RKO (cell line): ENCODE measurements around the gene ATP7A.
"Not testable (repeated sequence)": the region's sequence is repeated elsewhere in the genome, so short reads cannot be mapped to it uniquely, and the experiment has no call there.

Source experiments
- DNase-seq: peaks from one replicate; pipeline ENCODE4 v3.0.0-alpha.2; 2016; ENCODE audit warnings: low spot score

Gene ATP7A

DNA sequence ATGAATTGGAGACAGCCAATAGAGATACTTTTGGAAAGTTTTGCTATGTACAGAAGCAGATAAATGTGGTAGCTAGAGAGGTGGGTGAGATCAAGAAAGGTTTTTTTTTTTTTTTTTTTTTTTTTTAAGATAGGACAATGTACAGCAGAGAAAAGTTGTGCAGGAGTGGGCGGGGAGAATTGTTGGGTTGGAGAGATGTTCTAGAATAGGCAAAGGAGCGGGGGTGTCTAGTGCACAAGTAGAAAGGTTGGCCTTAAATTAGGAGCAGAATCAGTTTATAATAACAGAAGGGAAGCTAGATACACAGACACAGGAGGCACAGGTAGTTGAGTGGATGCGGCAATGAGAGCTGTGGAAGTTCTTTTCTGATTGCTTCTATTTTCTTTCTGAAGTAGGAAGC lies 127.4 kb downstream of the ATP7A start:
- DNase-seq: no peak

DNA sequence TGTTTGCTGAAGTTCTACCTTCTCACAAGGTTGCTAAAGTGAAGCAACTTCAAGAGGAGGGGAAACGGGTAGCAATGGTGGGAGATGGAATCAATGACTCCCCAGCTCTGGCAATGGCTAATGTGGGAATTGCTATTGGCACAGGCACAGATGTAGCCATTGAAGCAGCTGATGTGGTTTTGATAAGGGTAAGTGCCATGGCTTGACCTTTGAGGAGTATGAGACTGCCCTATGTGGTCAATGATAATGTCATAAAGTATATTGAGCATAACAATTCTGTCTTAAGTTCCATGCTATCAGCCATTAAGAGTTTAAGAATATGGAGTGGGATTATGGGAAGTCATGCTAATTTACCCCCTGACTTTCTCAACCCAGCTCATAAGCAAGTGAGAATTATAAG lies 132.1 kb downstream of the ATP7A start:
- no peak for DNase-seq

DNA sequence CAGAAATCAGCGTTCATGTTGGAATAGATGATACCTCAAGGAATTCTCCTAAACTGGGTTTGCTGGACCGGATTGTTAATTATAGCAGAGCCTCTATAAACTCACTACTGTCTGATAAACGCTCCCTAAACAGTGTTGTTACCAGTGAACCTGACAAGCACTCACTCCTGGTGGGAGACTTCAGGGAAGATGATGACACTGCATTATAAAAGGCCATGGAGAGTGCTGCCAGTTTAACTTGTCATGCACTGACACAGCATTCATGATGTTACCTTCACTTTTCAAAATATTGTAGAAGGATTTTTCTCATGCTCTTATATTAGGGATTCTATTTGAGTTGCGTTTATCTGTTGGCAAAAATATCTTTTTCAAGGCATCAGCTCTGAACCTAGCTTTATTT lies 135.9 kb downstream of the ATP7A start:
- no peak for DNase-seq

DNA sequence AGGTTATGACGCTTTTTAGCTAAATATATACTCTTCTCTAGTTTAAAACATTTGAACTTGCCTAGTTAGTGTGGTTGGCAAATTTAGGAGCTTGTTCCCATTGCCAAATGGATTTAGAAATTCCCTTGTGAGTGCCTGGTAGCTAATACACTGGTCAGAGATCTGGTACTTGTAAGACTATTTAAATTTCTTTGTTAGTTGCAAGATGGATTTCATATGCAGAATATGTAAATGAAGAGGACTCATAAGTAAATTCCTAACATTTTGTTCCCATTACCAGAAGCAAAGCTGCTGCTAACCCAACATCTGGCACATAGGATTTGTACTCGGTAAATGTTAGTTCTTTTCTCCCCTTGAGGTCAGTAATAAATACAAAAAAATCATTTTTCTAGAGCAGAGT lies 137.6 kb downstream of the ATP7A start:
- DNase-seq: no peak

DNA sequence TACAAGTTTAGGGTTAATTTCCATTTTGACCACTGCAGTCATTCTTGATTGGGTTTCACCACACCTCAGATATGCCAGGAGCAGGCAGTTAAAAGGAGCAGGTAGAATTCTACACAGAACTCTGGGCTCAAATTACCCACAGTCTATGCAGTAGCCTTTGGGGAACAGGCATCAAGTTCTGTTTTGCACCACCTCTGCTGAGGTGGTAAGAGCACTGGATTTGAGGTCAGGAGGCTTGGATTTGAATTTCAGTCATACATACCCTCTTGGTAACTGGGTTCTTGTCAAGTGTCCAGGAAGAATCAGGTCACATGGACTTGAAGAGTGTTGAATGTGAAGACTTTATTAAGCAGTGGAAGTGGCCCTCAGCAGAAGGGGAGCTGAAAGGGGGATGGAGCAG lies 153.2 kb downstream of the ATP7A start:
- DNase-seq: no peak

DNA sequence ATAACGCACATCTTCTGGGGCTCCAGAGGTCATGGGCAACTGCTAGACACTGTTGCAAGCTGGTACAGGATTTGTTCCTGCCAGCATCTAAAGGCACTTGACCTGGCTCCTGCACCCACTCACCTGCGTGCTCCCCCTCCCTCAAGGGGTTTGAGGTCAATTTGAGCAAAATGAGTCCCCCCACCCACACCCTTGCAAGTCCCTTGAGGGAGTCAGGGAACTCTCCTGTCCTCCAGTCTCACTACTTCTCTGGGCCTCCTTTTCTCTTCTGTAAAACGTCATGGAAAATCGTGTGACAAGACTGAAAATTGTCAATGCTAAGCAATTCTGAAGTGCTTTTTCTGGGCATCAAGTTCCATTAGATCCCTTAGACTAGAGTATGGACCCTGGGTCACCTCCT lies 153.7 kb downstream of the ATP7A start:
- DNase-seq: no peak

DNA sequence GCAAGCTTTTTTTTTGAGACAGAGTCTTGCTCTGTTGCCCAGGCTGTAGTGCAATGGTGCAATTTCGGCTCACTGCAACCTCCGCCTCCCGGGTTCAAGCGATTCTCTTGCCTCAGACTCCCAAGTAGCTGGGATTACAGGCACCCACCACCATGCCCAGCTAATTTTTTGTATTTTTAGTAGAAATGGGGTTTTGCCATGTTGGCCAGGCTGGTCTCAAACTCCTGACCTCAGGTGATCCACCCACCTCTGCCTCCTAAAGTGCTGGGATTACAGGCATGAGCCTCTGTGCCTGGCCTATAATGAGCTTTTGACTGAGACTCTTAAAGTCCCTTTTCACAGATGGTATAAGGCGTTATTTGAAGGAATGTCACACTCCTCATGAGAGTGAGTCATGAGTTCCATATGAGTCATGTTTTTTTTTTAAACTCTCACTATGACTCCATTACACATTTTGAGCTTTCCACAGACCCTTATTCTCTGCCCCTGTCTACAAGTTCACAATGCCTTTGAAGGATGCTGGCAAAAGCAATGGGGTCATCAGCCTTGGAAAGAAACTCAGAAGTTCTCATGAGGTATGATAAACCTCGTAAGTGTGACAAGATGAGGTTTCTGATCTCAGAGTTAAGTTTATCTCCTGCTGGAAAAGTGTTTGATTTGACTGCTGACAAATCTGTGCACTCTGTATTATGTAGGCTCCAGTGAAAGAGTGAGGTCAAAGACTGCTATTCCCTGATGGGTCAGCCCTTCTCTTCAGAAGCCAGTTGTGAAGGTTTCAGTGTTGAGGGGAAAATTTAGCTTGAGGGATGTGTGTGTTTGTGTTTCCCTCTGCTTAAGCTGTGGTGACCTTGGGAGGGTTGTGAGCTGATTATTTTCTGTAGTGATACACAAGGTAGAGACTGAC lies 154.5 kb downstream of the ATP7A start:
- DNase-seq: peak; percentile 89

DNA sequence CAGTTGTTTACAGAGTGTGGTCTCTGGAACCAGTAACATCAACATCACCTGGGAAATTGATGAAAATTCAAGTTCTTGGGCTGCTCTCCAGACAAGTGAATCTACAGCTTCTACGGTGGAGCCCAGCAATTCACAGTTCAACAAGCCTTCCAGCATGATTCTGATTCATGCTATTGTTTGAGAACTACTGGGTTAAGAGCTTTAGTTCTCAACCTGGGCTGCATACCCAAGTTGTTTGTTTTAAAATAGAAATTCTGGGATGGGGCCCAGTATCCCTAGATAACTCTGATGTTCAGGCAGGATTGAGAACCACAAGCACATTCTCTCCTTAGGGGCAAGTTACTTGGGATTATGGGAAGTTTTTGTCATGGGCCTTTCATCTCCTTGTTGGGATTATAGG lies 155.6 kb downstream of the ATP7A start:
- DNase-seq: no peak

DNA sequence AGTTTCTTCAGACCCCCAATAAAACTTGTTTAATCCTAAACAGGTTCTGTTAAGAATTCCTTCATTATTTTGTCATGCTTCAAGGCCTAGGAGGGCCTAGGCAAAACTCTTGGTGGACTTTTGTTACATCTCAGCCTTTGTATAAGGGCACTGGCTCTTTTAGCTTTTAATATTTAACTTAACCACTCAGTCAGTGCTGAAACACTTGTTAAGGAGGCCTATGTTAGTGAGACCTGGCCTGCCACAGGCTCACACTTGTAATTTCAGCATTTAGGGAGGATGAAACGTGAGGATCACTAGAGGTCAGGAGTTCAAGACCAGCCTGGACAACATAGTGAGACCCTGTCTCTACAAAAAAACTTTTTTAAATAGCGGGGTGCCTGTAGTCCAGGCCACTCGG lies 160.8 kb downstream of the ATP7A start:
- no peak for DNase-seq

DNA sequence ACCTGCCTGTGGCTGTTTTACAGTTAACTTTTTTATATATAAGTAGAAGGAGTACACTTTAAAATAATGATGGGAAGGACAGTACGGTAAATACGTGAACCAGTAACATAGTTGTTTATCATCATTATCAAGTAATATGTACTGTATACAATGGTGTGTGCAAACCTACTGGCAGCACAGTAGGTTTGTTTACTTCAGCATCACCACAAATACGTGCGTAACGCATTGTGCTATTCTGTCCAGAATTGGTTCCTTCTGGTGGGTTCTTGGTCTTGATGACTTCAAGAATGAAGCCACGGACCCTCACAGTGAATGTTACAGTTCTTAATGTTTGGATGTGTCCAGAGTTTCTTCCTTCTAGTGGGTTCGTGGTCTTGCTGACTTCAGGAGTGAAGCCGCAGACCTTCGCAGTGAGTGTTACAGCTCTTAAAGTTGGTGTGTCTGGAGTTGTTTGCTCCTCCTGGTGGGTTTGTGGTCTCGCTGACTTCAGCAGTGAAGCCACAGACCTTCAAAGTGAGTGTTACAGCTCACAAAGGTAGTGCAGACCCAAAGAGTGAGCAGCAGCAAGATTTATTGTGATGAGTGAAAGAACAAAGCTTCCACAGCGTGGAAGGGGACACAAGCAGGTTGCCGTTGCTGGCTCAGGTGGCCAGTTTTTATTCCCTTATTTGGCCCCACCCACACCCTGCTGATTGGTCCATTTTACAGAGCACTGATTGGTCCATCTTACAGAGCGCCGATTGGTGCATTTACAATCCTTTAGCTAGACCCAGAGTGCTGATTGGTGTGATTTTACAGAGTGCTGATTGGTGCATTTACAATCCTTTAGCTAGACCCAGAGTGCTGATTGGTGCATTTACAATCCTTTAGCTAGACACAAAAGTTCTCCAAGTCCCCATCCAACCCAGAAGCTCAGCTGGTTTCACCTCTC lies 162.9 kb downstream of the ATP7A start:
- DNase-seq: not testable (repeated sequence)

DNA sequence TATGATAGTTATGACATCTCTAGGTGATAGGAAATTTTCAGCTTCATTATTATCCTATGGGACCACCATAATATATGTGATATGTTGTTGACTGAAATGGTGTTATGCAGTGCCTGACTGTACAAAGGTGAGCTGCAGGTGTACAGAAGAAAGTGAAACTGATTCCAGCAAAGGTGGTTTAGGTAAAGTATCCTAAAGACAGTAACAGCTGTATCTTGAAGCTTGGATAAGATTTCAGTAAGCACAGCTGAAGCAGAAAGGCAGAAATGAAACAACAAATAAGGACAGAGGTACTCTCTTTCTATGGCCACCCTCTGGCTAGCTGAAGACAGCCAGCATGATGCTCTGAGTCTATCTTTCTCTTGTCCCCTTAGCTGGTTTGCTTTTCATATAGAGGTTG lies 163.6 kb downstream of the ATP7A start:
- no peak for DNase-seq

DNA sequence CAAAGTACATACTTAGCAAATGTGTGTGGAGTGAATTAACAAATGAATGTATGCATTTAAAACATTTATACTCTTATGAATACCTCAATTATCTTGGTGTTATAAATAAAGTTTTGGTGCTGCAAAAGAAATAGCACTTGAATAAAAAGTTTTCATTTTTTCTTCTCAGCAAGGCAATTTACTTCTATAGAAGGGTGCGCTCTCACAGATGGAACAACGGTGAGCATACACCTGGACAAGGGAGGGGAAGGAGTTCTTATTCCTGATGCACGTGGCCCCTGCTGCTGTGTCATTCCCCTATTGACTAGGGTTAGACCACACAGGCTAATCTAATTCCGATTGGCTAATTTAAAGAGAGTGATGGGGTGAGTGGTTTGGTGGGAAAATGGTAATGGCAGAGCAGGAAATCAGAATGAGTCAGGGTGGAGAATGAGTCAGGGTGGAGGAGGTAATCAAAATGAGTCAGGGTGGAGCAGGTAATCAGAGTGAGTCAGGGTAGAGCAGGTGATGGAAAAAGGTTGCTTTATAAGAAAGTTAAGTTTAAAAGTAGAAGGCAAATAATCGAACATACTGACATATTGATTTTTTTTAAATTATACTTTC lies 165.4 kb downstream of the ATP7A start:
- DNase-seq: peak; percentile 56

DNA sequence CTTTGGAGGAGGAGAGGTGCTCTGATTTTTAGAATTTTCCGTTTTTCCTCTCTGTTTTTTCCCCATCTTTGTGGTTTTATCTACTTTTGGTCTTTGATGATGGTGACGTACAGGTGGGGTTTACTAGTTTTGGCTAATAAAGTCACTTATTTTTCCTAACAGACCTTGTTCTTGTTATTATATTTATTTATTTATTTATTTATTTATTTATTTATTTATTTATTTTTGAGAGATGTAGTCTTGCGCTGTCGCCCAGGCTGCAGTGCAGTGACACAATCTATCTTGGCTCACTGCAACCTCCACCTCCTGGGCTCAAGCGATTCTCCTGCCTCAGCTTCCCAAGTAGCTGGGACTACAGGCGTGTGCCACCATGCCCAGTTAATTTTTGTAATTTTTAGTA lies 170.9 kb downstream of the ATP7A start:
- not testable (repeated sequence) for DNase-seq

DNA sequence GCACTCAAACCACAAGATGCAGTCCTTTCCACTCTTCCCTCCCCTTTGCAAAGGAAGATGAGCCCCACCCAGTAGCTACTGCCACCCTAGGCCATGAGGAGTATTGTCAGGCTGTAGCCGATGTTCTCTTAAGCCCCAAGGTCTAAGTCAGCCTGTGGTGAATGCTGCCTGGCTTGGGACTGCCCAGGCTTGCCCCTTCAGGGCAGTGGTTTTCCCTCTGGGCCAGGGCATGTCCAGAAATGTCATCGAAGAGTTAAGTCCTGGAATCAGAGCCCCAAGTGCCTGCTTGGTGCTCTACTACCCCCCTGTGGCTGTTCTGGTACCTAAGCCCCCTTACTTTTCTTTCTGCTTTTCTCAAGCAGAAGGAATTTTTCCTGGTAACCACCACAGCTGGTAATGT lies 181.8 kb downstream of the ATP7A start:
- DNase-seq: peak; percentile 28

DNA sequence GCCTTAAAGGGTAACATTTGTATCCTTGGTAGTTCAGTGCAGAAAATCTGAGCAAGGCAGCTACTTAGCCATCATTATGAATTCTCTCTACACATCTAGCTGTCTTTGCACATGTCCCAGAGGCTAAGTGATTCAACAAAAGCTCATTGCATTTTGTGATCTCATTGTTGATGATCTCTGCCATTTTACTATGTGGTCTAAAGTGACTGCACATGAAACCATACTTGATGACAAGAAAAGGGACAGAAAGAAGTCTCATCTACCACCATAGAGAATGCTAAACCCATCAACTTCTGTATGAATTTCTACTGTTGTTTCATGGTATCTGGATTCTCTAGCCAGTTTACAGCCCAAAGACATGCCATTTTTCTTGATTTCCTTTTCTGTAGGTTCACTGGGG lies 187.6 kb downstream of the ATP7A start:
- DNase-seq: no peak
